Measurements from ENCODE around the gene HBS1L.

DNA sequence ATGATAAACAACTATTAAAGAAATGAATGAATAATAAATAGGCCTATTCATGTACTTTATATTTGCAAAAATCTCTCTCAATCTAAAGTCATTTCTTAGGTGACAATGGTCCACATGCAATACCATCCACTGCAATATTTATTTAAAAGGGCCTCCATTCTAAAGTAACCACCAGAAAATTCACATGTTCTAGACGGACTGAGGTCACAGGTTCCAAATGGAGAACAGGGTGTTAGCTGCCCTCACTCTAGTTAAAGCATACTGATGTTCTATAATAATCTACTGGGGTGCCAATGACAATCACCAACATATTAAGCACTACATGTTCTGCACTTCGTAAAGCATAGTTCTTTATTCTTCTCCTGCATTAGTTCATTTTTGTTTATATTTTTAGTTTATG is 1.2 kb downstream of the HBS1L start:
- TF ChIP-seq SP1 (IDR thresholded peaks at IDR 0.05): no peak
- TF ChIP-seq, protein P1, sequence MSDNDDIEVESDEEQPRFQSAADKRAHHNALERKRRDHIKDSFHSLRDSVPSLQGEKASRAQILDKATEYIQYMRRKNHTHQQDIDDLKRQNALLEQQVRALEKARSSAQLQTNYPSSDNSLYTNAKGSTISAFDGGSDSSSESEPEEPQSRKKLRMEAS (IDR thresholded peaks at IDR 0.05): no peak
- TF ChIP-seq, protein P2, sequence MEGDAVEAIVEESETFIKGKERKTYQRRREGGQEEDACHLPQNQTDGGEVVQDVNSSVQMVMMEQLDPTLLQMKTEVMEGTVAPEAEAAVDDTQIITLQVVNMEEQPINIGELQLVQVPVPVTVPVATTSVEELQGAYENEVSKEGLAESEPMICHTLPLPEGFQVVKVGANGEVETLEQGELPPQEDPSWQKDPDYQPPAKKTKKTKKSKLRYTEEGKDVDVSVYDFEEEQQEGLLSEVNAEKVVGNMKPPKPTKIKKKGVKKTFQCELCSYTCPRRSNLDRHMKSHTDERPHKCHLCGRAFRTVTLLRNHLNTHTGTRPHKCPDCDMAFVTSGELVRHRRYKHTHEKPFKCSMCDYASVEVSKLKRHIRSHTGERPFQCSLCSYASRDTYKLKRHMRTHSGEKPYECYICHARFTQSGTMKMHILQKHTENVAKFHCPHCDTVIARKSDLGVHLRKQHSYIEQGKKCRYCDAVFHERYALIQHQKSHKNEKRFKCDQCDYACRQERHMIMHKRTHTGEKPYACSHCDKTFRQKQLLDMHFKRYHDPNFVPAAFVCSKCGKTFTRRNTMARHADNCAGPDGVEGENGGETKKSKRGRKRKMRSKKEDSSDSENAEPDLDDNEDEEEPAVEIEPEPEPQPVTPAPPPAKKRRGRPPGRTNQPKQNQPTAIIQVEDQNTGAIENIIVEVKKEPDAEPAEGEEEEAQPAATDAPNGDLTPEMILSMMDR (IDR thresholded peaks at IDR 0.05; ENCODE audit: low read depth, low read length, missing input control): no peak
- no peak for TF ChIP-seq TAF1 (conservative IDR thresholded peaks at IDR 0.05)
- no peak for TF ChIP-seq YY1 (IDR thresholded peaks at IDR 0.05)
- TF ChIP-seq, protein P3, sequence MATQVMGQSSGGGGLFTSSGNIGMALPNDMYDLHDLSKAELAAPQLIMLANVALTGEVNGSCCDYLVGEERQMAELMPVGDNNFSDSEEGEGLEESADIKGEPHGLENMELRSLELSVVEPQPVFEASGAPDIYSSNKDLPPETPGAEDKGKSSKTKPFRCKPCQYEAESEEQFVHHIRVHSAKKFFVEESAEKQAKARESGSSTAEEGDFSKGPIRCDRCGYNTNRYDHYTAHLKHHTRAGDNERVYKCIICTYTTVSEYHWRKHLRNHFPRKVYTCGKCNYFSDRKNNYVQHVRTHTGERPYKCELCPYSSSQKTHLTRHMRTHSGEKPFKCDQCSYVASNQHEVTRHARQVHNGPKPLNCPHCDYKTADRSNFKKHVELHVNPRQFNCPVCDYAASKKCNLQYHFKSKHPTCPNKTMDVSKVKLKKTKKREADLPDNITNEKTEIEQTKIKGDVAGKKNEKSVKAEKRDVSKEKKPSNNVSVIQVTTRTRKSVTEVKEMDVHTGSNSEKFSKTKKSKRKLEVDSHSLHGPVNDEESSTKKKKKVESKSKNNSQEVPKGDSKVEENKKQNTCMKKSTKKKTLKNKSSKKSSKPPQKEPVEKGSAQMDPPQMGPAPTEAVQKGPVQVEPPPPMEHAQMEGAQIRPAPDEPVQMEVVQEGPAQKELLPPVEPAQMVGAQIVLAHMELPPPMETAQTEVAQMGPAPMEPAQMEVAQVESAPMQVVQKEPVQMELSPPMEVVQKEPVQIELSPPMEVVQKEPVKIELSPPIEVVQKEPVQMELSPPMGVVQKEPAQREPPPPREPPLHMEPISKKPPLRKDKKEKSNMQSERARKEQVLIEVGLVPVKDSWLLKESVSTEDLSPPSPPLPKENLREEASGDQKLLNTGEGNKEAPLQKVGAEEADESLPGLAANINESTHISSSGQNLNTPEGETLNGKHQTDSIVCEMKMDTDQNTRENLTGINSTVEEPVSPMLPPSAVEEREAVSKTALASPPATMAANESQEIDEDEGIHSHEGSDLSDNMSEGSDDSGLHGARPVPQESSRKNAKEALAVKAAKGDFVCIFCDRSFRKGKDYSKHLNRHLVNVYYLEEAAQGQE (IDR thresholded peaks at IDR 0.05): no peak

Measured in liver (tissue), 3 donors.